Smooth muscle cell of the pulmonary artery (primary cell): ENCODE data around the gene NME2. TPM values are rescaled to one million over a fixed set of nuclear protein-coding genes. Genes with fewer than 3 reads are reported as not detected.

ENCODE experiments used
- total RNA-seq: library from RNA; depleted of rRNA; stranded (reverse); fragments of >200 nt; gene quantifications from 2 replicates; pipeline ENCODE4 v1.2.3, GENCODE V29; 2014

Gene NME2
- 473 and 509 TPM in 2 replicates for total RNA-seq

DNA sequence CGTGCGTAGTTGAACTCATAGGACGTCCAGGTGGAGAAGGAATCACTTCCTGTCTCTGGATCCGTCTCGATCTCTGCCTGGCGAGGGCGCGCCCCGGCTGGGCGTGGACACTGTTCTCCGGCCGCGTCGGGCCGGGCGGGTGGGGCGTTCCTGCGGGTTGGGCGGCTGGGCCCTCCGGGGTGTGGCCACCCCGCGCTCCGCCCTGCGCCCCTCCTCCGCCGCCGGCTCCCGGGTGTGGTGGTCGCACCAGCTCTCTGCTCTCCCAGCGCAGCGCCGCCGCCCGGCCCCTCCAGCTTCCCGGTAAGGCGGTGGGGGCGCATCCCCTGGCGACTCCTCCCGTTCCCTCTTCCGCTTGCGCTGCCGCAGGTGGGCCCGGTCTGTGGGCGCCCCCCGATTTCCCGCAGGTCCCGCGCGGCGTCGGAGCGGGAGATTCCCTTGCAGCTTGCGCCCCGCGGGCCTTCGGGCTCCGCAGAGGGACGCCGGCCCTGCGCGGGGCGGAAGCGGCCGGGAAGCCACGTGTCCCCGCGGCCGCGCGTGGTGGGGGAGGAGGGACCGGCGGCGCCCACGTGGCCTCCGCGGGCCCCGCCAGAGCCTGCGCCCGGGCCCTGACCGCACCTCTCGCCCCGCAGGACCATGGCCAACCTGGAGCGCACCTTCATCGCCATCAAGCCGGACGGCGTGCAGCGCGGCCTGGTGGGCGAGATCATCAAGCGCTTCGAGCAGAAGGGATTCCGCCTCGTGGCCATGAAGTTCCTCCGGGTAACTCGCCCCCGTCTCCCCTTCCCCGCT is at the start of gene NME2:
Gene NME2, plus strand, starts transcription at position 214 of the 789 bp plus-strand sequence. Its CDS starts 420 bp downstream, at position 634.

DNA sequence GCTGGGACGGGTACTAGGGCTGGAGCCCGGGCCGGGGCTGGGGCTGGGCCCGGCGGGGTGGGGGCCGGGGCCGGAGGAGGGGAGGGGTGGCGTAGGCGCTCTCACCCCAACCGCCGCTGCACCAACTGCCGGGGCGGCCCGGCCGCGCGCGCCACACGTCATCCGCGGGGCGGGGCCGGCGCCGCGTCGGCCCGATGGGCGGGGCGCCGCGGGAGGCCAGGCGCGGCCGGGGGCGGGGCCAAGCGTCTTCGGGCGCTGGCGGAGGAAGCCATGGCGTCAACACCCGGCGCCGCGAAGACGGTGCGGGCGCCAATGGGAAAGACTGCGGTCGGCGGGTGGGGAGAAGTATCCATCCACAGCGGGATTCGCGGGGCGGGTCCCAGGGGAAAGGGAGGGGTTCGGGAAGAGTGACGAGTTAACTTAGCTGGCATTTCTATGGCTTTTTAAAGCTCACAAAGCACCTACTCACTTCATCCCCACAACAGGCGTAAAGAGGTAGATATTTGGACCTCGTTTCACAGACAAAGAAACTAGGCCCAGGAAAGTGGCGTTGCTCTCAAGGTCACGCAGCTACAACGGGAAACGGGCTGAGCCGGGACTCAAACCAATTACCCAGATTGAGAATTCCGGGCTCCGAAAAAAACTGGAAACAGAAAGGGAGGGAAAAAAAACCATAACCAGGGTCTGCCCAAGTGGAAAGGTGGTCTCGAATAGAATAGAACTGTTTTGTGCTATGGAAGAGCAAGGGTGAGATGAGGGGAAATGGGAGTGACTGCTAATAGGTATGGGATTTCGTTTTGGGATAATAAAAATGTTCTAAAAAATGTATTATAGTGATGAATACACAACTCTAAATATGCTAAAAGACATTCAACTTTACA is 45.2 kb upstream of the NME2 start, which contains the start of gene SPAG9:
Gene SPAG9, minus strand, starts transcription at position 130 of the 881 bp plus-strand sequence. CDS start 212 bp downstream, outside the sequence.

DNA sequence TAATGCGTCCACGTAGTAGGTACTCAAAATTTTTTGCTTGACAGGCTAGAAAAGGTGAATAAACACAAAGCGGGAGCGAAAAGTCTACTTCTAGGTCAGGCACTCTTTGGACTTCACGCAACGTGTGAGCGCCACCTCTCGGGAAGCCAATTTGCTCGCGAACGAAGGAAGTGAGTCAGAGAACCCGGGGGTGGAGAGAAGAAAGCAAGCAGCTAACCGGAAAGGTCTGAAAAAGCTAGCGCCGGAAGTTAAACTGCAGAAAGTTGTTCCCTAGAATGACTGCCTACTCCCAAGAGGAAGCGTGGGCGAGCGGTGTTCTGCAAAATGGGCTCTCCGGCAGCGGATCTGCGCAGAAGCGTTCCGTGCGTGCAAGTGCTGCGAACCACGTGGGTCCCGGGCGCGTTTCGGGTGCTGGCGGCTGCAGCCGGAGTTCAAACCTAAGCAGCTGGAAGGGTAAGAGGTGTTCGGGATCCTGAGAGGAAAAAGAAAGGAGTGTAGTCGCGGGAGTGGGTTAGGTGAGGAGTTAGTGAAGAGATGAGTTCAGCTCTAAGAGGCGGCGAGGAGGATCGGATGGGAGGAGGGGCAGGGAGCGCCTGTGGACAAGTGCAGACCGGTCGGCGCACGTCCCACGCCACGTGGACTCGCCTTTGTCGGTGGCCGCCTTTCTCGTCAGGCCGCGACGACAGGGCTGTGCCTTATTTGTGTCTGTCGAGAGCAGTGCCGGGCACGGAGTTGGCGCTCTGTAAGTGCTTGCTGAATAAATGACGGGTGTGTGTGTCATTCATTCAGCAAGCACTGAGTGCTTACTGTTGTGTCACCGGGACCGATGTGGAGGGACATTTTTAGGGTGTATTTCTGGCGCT is 12.8 kb upstream of the NME2 start, which contains the start of gene NME1:
Gene NME1, plus strand, starts transcription at position 350 of the 863 bp plus-strand sequence. CDS start 2,096 bp downstream, outside the sequence.

Other genes starting within 250 kb of the NME2 start
- gene SPAG9, start 45.5 kb upstream of the NME2 start, total RNA-seq, result 134 and 148 TPM in 2 replicates
- gene NME1, start 12.9 kb upstream of the NME2 start, total RNA-seq, result 55.6 and 96.0 TPM in 2 replicates
- 10.9 and 11.1 TPM in 2 replicates for gene MBTD1, start 93.6 kb downstream of the NME2 start, total RNA-seq
- gene UTP18, start 94.1 kb downstream of the NME2 start, total RNA-seq, result 18.8 and 24.1 TPM in 2 replicates